ENCODE results near the gene EFNA5. TPM values are rescaled to one million over a fixed set of nuclear protein-coding genes. Genes with fewer than 3 reads are reported as not detected.

The EFNA5 gene
- polyA plus RNA-seq, 2 donors = 3.4 to 4.9 TPM

GRCh38 chr5:107652839-107653607, 17.7 kb downstream of the EFNA5 start:
- Histone ChIP-seq H3K27ac (ENCODE audit: low read depth in 2 of 2, low read length in 1 of 2) (no peak overlapping the region), H3K4me3 (ENCODE audit: low read depth in 1 of 2, low read length in 2 of 2) (no peak overlapping the region), H3K36me3 (ENCODE audit: control insufficient read depth in 2 of 2, insufficient read depth in 2 of 2, low read length in 1 of 2) (no peaks in the 10 kb centered on the region), H3K27me3 (ENCODE audit: control insufficient read depth in 1 of 2, insufficient read depth in 2 of 2, low read length in 2 of 2) (no peaks in the 10 kb centered on the region), H3K4me1 (ENCODE audit: control insufficient read depth in 2 of 2, insufficient read depth in 2 of 2, low read length in 1 of 2) (no peaks in the 10 kb centered on the region), H3K9me3 (ENCODE audit: control insufficient read depth in 2 of 2, insufficient read depth in 1 of 2, low read depth in 1 of 2, low read length in 1 of 2) (no peaks in the 10 kb centered on the region)
- WGBS, 2 donors = 66 to 73% methylated on average over 4 of the region's 4 CpGs

- 69 to 82% methylated on average over 1 of the region's 1 CpG for WGBS, 2 donors
- Histone ChIP-seq H3K36me3 (ENCODE audit: control insufficient read depth in 2 of 2, insufficient read depth in 2 of 2, low read length in 1 of 2) (no peaks in the 10 kb centered on the region), H3K4me1 (ENCODE audit: control insufficient read depth in 2 of 2, insufficient read depth in 2 of 2, low read length in 1 of 2) (no peaks in the 10 kb centered on the region), H3K27ac (ENCODE audit: low read depth in 2 of 2, low read length in 1 of 2) (no peak overlapping the region), H3K27me3 (ENCODE audit: control insufficient read depth in 1 of 2, insufficient read depth in 2 of 2, low read length in 2 of 2) (no peaks in the 10 kb centered on the region), H3K4me3 (ENCODE audit: low read depth in 1 of 2, low read length in 2 of 2) (no peak overlapping the region), H3K9me3 (ENCODE audit: control insufficient read depth in 2 of 2, insufficient read depth in 1 of 2, low read depth in 1 of 2, low read length in 1 of 2) (no peaks in the 10 kb centered on the region)
Measured at GRCh38 chr5:107652408-107652807, 18.3 kb downstream of the EFNA5 start.

GRCh38 chr5:107651325-107651724, 19.4 kb downstream of the EFNA5 start:
- Histone ChIP-seq H3K4me1 (ENCODE audit: control insufficient read depth in 2 of 2, insufficient read depth in 2 of 2, low read length in 1 of 2) (no peaks in the 10 kb centered on the region), H3K27ac (ENCODE audit: low read depth in 2 of 2, low read length in 1 of 2) (no peak overlapping the region), H3K9me3 (ENCODE audit: control insufficient read depth in 2 of 2, insufficient read depth in 1 of 2, low read depth in 1 of 2, low read length in 1 of 2) (no peaks in the 10 kb centered on the region), H3K27me3 (ENCODE audit: control insufficient read depth in 1 of 2, insufficient read depth in 2 of 2, low read length in 2 of 2) (no peaks in the 10 kb centered on the region), H3K36me3 (ENCODE audit: control insufficient read depth in 2 of 2, insufficient read depth in 2 of 2, low read length in 1 of 2) (no peaks in the 10 kb centered on the region), H3K4me3 (ENCODE audit: low read depth in 1 of 2, low read length in 2 of 2) (no peak overlapping the region)
- WGBS, 2 donors = 93 to 95% methylated on average over 6 of the region's 6 CpGs

- H3K4me1 ChIP-seq (ENCODE audit: control insufficient read depth in 2 of 2, insufficient read depth in 2 of 2, low read length in 1 of 2) = no peaks in the 10 kb centered on the region
- no peaks in the 10 kb centered on the region for H3K36me3 ChIP-seq (ENCODE audit: control insufficient read depth in 2 of 2, insufficient read depth in 2 of 2, low read length in 1 of 2)
- no peaks in the 10 kb centered on the region for H3K27me3 ChIP-seq (ENCODE audit: control insufficient read depth in 1 of 2, insufficient read depth in 2 of 2, low read length in 2 of 2)
- H3K9me3 ChIP-seq (ENCODE audit: control insufficient read depth in 2 of 2, insufficient read depth in 1 of 2, low read depth in 1 of 2, low read length in 1 of 2) = no peaks in the 10 kb centered on the region
- no peak overlapping the region for H3K4me3 ChIP-seq (ENCODE audit: low read depth in 1 of 2, low read length in 2 of 2)
- no peak overlapping the region for H3K27ac ChIP-seq (ENCODE audit: low read depth in 2 of 2, low read length in 1 of 2)
Measured at GRCh38 chr5:107646418-107646817, 24.3 kb downstream of the EFNA5 start.

GRCh38 chr5:107640568-107640967, 30.2 kb downstream of the EFNA5 start:
- Histone ChIP-seq H3K27ac (ENCODE audit: low read depth in 2 of 2, low read length in 1 of 2) (no peak overlapping the region), H3K36me3 (ENCODE audit: control insufficient read depth in 2 of 2, insufficient read depth in 2 of 2, low read length in 1 of 2) (no peaks in the 10 kb centered on the region), H3K4me3 (ENCODE audit: low read depth in 1 of 2, low read length in 2 of 2) (no peak overlapping the region), H3K27me3 (ENCODE audit: control insufficient read depth in 1 of 2, insufficient read depth in 2 of 2, low read length in 2 of 2) (no peaks in the 10 kb centered on the region), H3K9me3 (ENCODE audit: control insufficient read depth in 2 of 2, insufficient read depth in 1 of 2, low read depth in 1 of 2, low read length in 1 of 2) (no peaks in the 10 kb centered on the region), H3K4me1 (ENCODE audit: control insufficient read depth in 2 of 2, insufficient read depth in 2 of 2, low read length in 1 of 2) (no peaks in the 10 kb centered on the region)
- WGBS, 2 donors = 88 to 96% methylated on average over 3 of the region's 3 CpGs

- H3K9me3 ChIP-seq (ENCODE audit: control insufficient read depth in 2 of 2, insufficient read depth in 1 of 2, low read depth in 1 of 2, low read length in 1 of 2) = no peaks in the 10 kb centered on the region
- H3K36me3 ChIP-seq (ENCODE audit: control insufficient read depth in 2 of 2, insufficient read depth in 2 of 2, low read length in 1 of 2) = no peaks in the 10 kb centered on the region
- H3K4me1 ChIP-seq (ENCODE audit: control insufficient read depth in 2 of 2, insufficient read depth in 2 of 2, low read length in 1 of 2) = no peaks in the 10 kb centered on the region
- no peak overlapping the region for H3K4me3 ChIP-seq (ENCODE audit: low read depth in 1 of 2, low read length in 2 of 2)
- 86 to 87% methylated on average over 3 of the region's 3 CpGs for WGBS, 2 donors
- H3K27me3 ChIP-seq (ENCODE audit: control insufficient read depth in 1 of 2, insufficient read depth in 2 of 2, low read length in 2 of 2) = no peaks in the 10 kb centered on the region
- no peak overlapping the region for H3K27ac ChIP-seq (ENCODE audit: low read depth in 2 of 2, low read length in 1 of 2)
Measured at GRCh38 chr5:107639990-107640389, 30.7 kb downstream of the EFNA5 start.

- Histone ChIP-seq H3K27me3 (ENCODE audit: control insufficient read depth in 1 of 2, insufficient read depth in 2 of 2, low read length in 2 of 2) (no peaks in the 10 kb centered on the region), H3K4me1 (ENCODE audit: control insufficient read depth in 2 of 2, insufficient read depth in 2 of 2, low read length in 1 of 2) (no peaks in the 10 kb centered on the region), H3K36me3 (ENCODE audit: control insufficient read depth in 2 of 2, insufficient read depth in 2 of 2, low read length in 1 of 2) (no peaks in the 10 kb centered on the region), H3K4me3 (ENCODE audit: low read depth in 1 of 2, low read length in 2 of 2) (no peak overlapping the region), H3K27ac (ENCODE audit: low read depth in 2 of 2, low read length in 1 of 2) (no peak overlapping the region), H3K9me3 (ENCODE audit: control insufficient read depth in 2 of 2, insufficient read depth in 1 of 2, low read depth in 1 of 2, low read length in 1 of 2) (no peaks in the 10 kb centered on the region)
- 62 to 69% methylated on average over 3 of the region's 3 CpGs for WGBS, 2 donors
Measured at GRCh38 chr5:107636555-107636954, 34.2 kb downstream of the EFNA5 start.

- Histone ChIP-seq H3K36me3 (ENCODE audit: control insufficient read depth in 2 of 2, insufficient read depth in 2 of 2, low read length in 1 of 2) (no peaks in the 10 kb centered on the region), H3K27ac (ENCODE audit: low read depth in 2 of 2, low read length in 1 of 2) (no peak overlapping the region), H3K27me3 (ENCODE audit: control insufficient read depth in 1 of 2, insufficient read depth in 2 of 2, low read length in 2 of 2) (no peaks in the 10 kb centered on the region), H3K9me3 (ENCODE audit: control insufficient read depth in 2 of 2, insufficient read depth in 1 of 2, low read depth in 1 of 2, low read length in 1 of 2) (no peaks in the 10 kb centered on the region), H3K4me3 (ENCODE audit: low read depth in 1 of 2, low read length in 2 of 2) (no peak overlapping the region), H3K4me1 (ENCODE audit: control insufficient read depth in 2 of 2, insufficient read depth in 2 of 2, low read length in 1 of 2) (no peaks in the 10 kb centered on the region)
- 81% methylated on average over 4 of the region's 4 CpGs for WGBS, 2 donors
Measured at GRCh38 chr5:107636068-107636467, 34.7 kb downstream of the EFNA5 start.

- Histone ChIP-seq H3K27ac (ENCODE audit: low read depth in 2 of 2, low read length in 1 of 2) (no peak overlapping the region), H3K9me3 (ENCODE audit: control insufficient read depth in 2 of 2, insufficient read depth in 1 of 2, low read depth in 1 of 2, low read length in 1 of 2) (no peaks in the 10 kb centered on the region), H3K4me3 (ENCODE audit: low read depth in 1 of 2, low read length in 2 of 2) (no peak overlapping the region), H3K27me3 (ENCODE audit: control insufficient read depth in 1 of 2, insufficient read depth in 2 of 2, low read length in 2 of 2) (no peaks in the 10 kb centered on the region), H3K36me3 (ENCODE audit: control insufficient read depth in 2 of 2, insufficient read depth in 2 of 2, low read length in 1 of 2) (no peaks in the 10 kb centered on the region), H3K4me1 (ENCODE audit: control insufficient read depth in 2 of 2, insufficient read depth in 2 of 2, low read length in 1 of 2) (no peaks in the 10 kb centered on the region)
- 91 to 92% methylated on average over 7 of the region's 7 CpGs for WGBS, 2 donors
Measured at GRCh38 chr5:107634981-107635848, 35.5 kb downstream of the EFNA5 start.

Measured in esophagus (tissue), 2 donors.